Astrocyte (in vitro differentiated cells and primary cell): ENCODE measurements around the gene VIPR2. TPM values are rescaled to one million over a fixed set of nuclear protein-coding genes. Genes with fewer than 3 reads are reported as not detected.

Experiments used
- DNase-seq: peaks from one replicate; pipeline ENCODE4 v3.0.0-alpha.2; 2010; ENCODE audit warnings: low read depth
- FAIRE-seq: peaks from 2 replicates; lab custom pipeline; 2011; peaks lifted over from hg19 to GRCh38; lab: Jason Lieb, UNC
- H2AFZ ChIP-seq: 2 replicates; pipeline ENCODE4 v1.6.0; 2012; ENCODE audit warnings: low read depth, low read length, inconsistent platforms
- H3K27ac ChIP-seq: 2 replicates; pipeline ENCODE4 v1.5.1; 2011; ENCODE audit warnings: low read depth, low read length, inconsistent platforms
- H3K27me3 ChIP-seq: 2 replicates; pipeline ENCODE4 v1.6.0; 2011; ENCODE audit warnings: low read length, inconsistent platforms; ENCODE audit not compliant: insufficient read depth
- H3K36me3 ChIP-seq: 2 replicates; pipeline ENCODE4 v1.5.1; 2011; ENCODE audit warnings: low read length, inconsistent platforms; ENCODE audit not compliant: insufficient read depth
- H3K4me1 ChIP-seq: 2 replicates; pipeline ENCODE4 v1.5.1; 2011; ENCODE audit warnings: low read length, inconsistent platforms; ENCODE audit not compliant: insufficient read depth
- H3K4me2 ChIP-seq: 2 replicates; pipeline ENCODE4 v1.6.0; 2012; ENCODE audit warnings: low read length, inconsistent platforms
- H3K4me3 ChIP-seq: 2 replicates; pipeline ENCODE4 v1.5.1; 2011; ENCODE audit warnings: low read depth, mild to moderate bottlenecking, low read length, inconsistent platforms; ENCODE audit not compliant: insufficient read depth
- H3K79me2 ChIP-seq: 2 replicates; pipeline ENCODE4 v1.6.0; 2012; ENCODE audit warnings: mild to moderate bottlenecking, low read length, inconsistent platforms; ENCODE audit not compliant: insufficient read depth
- H3K9ac ChIP-seq: 2 replicates; pipeline ENCODE4 v1.6.0; 2012; ENCODE audit warnings: mild to moderate bottlenecking, low read length, inconsistent platforms
- H3K9me3 ChIP-seq: 2 replicates; pipeline ENCODE4 v1.5.1; 2012; ENCODE audit warnings: low read depth, mild to moderate bottlenecking, low read length, inconsistent platforms; ENCODE audit not compliant: insufficient read depth
- H4K20me1 ChIP-seq: 2 replicates; pipeline ENCODE4 v1.6.0; 2012; ENCODE audit warnings: low read length, inconsistent platforms; ENCODE audit not compliant: insufficient read depth
- H3K27ac Mint-ChIP-seq: one replicate; pipeline ENCODE4 v1.8.0; 2021; ENCODE audit warnings: mild to moderate bottlenecking, mixed read lengths; ENCODE audit not compliant: unreplicated experiment
- H3K27me3 Mint-ChIP-seq: one replicate; pipeline ENCODE4 v1.8.0; 2021; ENCODE audit warnings: low read depth, mixed read lengths; ENCODE audit not compliant: unreplicated experiment
- H3K36me3 Mint-ChIP-seq: one replicate; pipeline ENCODE4 v1.8.0; 2021; ENCODE audit warnings: low read depth, mixed read lengths; ENCODE audit not compliant: unreplicated experiment
- H3K4me1 Mint-ChIP-seq: one replicate; pipeline ENCODE4 v1.8.0; 2021; ENCODE audit warnings: low read depth, mixed read lengths; ENCODE audit not compliant: unreplicated experiment
- H3K4me3 Mint-ChIP-seq: one replicate; pipeline ENCODE4 v1.8.0; 2021; ENCODE audit warnings: mild to moderate bottlenecking, moderate library complexity, mixed read lengths; ENCODE audit not compliant: unreplicated experiment
- H3K9me3 Mint-ChIP-seq: one replicate; pipeline ENCODE4 v1.8.0; 2021; ENCODE audit warnings: mild to moderate bottlenecking, mixed read lengths; ENCODE audit not compliant: unreplicated experiment
- EZH2 ChIP-seq: IDR thresholded peaks from 2 replicates; pipeline ENCODE4 v1.6.1; 2012; ENCODE audit warnings: mild to moderate bottlenecking, low read length, inconsistent platforms; ENCODE audit not compliant: insufficient read depth
- total RNA-seq: library from RNA; stranded (reverse); gene quantifications from 2 replicates; pipeline ENCODE4 v1.2.1, GENCODE V29; 2021
- TF ChIP-seq, protein P1 (sequence below): IDR thresholded peaks from 2 replicates; pipeline ENCODE4 v1.5.1; 2011; ENCODE audit warnings: low read depth, mild to moderate bottlenecking, inconsistent platforms, low read length, moderate library complexity; ENCODE audit not compliant: insufficient read depth

Gene VIPR2
- total RNA-seq, 1 donor from 2014 or later, result 0.68 TPM

DNA sequence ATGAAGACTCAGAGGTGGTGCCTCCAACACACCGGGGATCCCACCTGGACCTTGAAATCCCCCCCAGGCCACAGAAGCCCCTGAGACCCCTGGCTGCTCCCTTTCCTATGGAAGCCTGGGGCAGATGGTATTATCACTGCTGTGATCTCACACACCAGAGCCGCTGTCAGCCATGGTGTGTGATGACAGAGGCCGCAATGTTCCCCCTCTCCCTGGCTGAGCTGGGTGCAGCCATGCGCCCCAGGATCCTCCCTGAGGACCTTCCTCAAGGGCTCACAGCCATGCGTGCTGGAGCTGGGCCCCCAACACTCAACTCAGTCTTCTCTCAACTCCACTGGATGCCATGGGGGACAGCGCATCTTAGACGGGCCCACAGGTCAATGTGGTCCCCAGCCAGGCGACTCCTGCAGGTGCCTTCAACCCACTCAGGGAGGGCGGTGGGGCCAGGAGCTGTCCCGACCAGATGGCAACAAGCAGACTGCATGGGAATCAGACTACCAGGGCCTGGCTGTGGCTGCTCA, 44.9 kb downstream of the VIPR2 start:
- Histone ChIP-seq H3K9ac (no peak overlapping the region), H3K4me2 (no peak overlapping the region), H3K79me2 (no peaks in the 10 kb centered on the region), H3K9me3 (peaks cover 6% of the 10 kb centered on the region), H2AFZ (no peak overlapping the region), H3K4me3 (no peak overlapping the region), H3K27ac (no peak overlapping the region), H3K36me3 (no peaks in the 10 kb centered on the region), H4K20me1 (no peaks in the 10 kb centered on the region), H3K4me1 (no peaks in the 10 kb centered on the region), H3K27me3 (no peaks in the 10 kb centered on the region)
- Mint-ChIP-seq H3K27me3 (peaks cover 23% of the 10 kb centered on the region), H3K4me3 (no peak overlapping the region), H3K9me3 (peaks cover 6% of the 10 kb centered on the region), H3K27ac (no peak overlapping the region), H3K4me1 (peaks cover 4% of the 10 kb centered on the region), H3K36me3 (peaks cover 5% of the 10 kb centered on the region)
- DNase-seq (no peak), FAIRE-seq (no peak)
- TF ChIP-seq EZH2, result no peak
- TF ChIP-seq, protein P1, sequence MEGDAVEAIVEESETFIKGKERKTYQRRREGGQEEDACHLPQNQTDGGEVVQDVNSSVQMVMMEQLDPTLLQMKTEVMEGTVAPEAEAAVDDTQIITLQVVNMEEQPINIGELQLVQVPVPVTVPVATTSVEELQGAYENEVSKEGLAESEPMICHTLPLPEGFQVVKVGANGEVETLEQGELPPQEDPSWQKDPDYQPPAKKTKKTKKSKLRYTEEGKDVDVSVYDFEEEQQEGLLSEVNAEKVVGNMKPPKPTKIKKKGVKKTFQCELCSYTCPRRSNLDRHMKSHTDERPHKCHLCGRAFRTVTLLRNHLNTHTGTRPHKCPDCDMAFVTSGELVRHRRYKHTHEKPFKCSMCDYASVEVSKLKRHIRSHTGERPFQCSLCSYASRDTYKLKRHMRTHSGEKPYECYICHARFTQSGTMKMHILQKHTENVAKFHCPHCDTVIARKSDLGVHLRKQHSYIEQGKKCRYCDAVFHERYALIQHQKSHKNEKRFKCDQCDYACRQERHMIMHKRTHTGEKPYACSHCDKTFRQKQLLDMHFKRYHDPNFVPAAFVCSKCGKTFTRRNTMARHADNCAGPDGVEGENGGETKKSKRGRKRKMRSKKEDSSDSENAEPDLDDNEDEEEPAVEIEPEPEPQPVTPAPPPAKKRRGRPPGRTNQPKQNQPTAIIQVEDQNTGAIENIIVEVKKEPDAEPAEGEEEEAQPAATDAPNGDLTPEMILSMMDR, result no peak

DNA sequence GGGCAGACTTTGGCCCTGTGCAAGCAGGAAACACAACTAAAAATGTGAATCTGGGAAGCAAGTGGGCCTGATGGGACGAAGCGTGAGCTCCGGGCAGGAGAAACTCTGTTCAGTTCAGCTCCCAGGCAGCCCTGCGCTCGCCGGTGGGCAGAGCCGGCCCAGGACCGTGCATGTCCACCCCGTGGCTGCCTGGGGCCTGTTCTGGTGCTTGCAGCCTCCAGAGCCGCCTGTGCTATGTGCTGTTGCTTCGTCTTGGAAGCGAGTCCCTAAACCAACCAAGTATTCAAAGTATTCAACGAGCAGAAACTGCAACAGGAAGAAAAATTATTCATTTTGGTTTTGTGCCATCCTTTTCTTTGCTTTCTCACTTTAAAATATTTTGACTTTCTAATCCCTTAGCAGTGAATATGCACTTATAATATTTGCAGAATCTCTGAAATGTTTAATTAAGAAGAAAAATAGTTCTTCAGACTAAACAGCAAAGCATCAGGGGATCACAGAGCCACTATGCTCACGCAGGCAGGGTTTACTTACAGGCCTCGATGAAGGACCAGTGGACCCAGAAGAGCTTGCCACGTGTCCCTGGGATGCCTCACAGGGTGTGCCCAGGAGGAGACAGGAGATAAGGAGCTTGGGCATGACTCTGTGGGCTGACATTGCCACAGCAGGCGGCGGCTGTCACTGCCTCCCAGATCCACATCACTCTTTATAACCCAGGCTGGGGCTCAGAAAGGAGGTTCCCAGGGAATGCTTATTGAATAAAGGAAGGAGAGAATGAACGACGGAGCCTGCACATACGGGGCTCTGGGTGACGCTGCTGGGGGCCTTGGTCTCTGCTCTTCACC, 45.6 kb downstream of the VIPR2 start:
- Mint-ChIP-seq H3K36me3 (peaks cover 5% of the 10 kb centered on the region), H3K27ac (no peak overlapping the region), H3K9me3 (peaks cover 6% of the 10 kb centered on the region), H3K4me1 (peaks cover 4% of the 10 kb centered on the region), H3K4me3 (no peak overlapping the region), H3K27me3 (peaks cover 28% of the 10 kb centered on the region)
- Histone ChIP-seq H3K4me2 (no peak overlapping the region), H2AFZ (no peak overlapping the region), H3K9ac (no peak overlapping the region), H3K4me3 (no peak overlapping the region), H3K4me1 (no peaks in the 10 kb centered on the region), H3K9me3 (peaks cover 6% of the 10 kb centered on the region), H3K79me2 (no peaks in the 10 kb centered on the region), H4K20me1 (no peaks in the 10 kb centered on the region), H3K27ac (no peak overlapping the region), H3K27me3 (no peaks in the 10 kb centered on the region), H3K36me3 (no peaks in the 10 kb centered on the region)
- no peak for TF ChIP-seq EZH2
- TF ChIP-seq, protein P1, result no peak
- FAIRE-seq (no peak), DNase-seq (no peak)

DNA sequence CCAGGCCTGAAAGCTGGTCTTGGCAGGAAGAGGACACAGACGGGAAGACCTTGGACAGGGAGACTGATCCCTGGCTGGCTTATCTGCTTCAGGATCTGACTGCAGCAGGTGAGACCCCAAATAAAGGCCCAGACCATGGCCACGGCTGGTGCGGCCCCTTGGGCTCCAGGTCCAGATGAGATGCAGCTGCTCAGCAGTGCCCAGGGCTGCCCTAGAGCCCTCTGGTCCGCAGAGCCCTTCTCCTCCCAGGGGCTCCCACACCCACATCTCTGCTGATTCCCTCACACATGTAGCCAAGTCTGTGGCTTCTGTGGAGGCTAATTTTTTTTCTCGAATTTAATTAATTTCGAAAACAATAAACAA, 46.3 kb downstream of the VIPR2 start:
- Histone ChIP-seq H3K36me3 (no peaks in the 10 kb centered on the region), H3K4me2 (no peak overlapping the region), H3K79me2 (no peaks in the 10 kb centered on the region), H3K9ac (no peak overlapping the region), H3K4me3 (no peak overlapping the region), H4K20me1 (no peaks in the 10 kb centered on the region), H3K27ac (no peak overlapping the region), H3K4me1 (no peaks in the 10 kb centered on the region), H3K27me3 (no peaks in the 10 kb centered on the region), H2AFZ (no peak overlapping the region), H3K9me3 (peaks cover 6% of the 10 kb centered on the region)
- Mint-ChIP-seq H3K9me3 (peaks cover 6% of the 10 kb centered on the region), H3K27me3 (peaks cover 25% of the 10 kb centered on the region), H3K36me3 (peaks cover 5% of the 10 kb centered on the region), H3K4me1 (peaks cover 4% of the 10 kb centered on the region), H3K4me3 (no peak overlapping the region), H3K27ac (no peak overlapping the region)
- TF ChIP-seq, protein P1, result no peak
- TF ChIP-seq EZH2, result no peak
- DNase-seq, result no peak
- FAIRE-seq, result no peak
